HFFc6 (cell line): ENCODE results near the gene CHST12. TPM values are rescaled to one million over a fixed set of nuclear protein-coding genes. Genes with fewer than 3 reads are reported as not detected.
"Not testable (repeated sequence)": the region's sequence is repeated elsewhere in the genome, so short reads cannot be mapped to it uniquely, and the experiment has no call there.

ENCODE experiments used
- DNase-seq: peaks from one replicate; pipeline ENCODE4 v3.0.0-alpha.2; 2018
- H3K27ac Mint-ChIP-seq: 2 replicates; pipeline ENCODE4 v1.8.0; 2020; ENCODE audit warnings: mild to moderate bottlenecking, mixed read lengths
- H3K27me3 Mint-ChIP-seq: 2 replicates; pipeline ENCODE4 v1.8.0; 2021; ENCODE audit warnings: mild to moderate bottlenecking, moderate library complexity, mixed read lengths; ENCODE audit not compliant: insufficient read depth
- H3K36me3 Mint-ChIP-seq: 2 replicates; pipeline ENCODE4 v1.8.0; 2021; ENCODE audit warnings: low read depth, mixed read lengths
- H3K4me1 Mint-ChIP-seq: 2 replicates; pipeline ENCODE4 v1.8.0; 2020; ENCODE audit warnings: low read depth, mixed read lengths
- H3K4me3 Mint-ChIP-seq: 2 replicates; pipeline ENCODE4 v1.8.0; 2020; ENCODE audit warnings: mild to moderate bottlenecking, moderate library complexity, mixed read lengths
- H3K9me3 Mint-ChIP-seq: 2 replicates; pipeline ENCODE4 v1.8.0; 2020; ENCODE audit warnings: mild to moderate bottlenecking, mixed read lengths
- CTCF ChIP-seq: fragments of 200-600 bp; sonication (generic); IDR thresholded peaks from 2 replicates; pipeline ENCODE4 v1.5.0; 2021; ENCODE audit warnings: antibody characterized with exemption, mild to moderate bottlenecking
- total RNA-seq, 6 experiments: library from RNA; stranded (reverse); fragmentation: NEBNext Ultra II Directional; extraction: Animal tissue kit (Norgen Biotek cat#: 25700); gene quantifications; 2 replicates in 1 of 6; 3 replicates in 5 of 6; pipeline ENCODE4 v1.2.3, GENCODE V29; 2021

CHST12 gene
- total RNA-seq, 6 experiments from 2014 or later, result 25.7 to 31.4 (median 27.2) TPM

DNA sequence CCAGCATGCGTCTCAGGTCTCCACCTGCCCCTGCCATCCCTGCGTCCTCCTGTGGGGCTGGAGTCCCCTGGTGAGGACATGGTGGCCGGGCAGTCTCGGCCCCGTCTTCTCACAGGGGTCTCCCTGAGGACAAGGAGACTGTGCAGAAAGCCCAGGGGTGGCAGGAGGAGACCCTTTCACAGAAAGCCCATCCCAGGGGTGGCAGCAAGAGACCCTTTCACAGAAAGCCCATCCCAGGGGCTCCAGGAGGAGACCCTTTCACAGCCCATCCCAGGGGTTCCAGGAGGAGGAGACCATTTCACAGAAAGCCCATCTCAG, 14.8 kb upstream of the CHST12 start:
- H3K4me3 Mint-ChIP-seq, result no peak overlapping the region
- DNase-seq, result no peak

GRCh38 chr7:2390020-2390816, 13.2 kb upstream of the CHST12 start:
- H3K9me3 Mint-ChIP-seq, H3K27me3 Mint-ChIP-seq, H3K36me3 Mint-ChIP-seq, H3K4me3 Mint-ChIP-seq: not testable (repeated sequence)
- peak; percentile 12 for DNase-seq
- H3K27ac Mint-ChIP-seq, result peak overlapping the region; percentile 43; the same call in 1 of the 2 replicates
- H3K4me1 Mint-ChIP-seq, result peaks cover 26% of the 10 kb centered on the region

More for the DNA sequence above, 14.8 kb upstream of the CHST12 start:
- Mint-ChIP-seq H3K27me3 (peaks cover 5% of the 10 kb centered on the region), H3K36me3 (no peaks in the 10 kb centered on the region; the same call in 1 of the 2 replicates), H3K4me1 (peaks cover 21% of the 10 kb centered on the region), H3K27ac (no peak overlapping the region), H3K9me3 (no peaks in the 10 kb centered on the region)
- no peak for TF ChIP-seq CTCF

GRCh38 chr7:2393706-2394105, 9.7 kb upstream of the CHST12 start:
- peaks cover 26% of the 10 kb centered on the region for H3K4me1 Mint-ChIP-seq
- no peak for TF ChIP-seq CTCF
- DNase-seq, result no peak
- H3K27ac Mint-ChIP-seq, result no peak overlapping the region
- no peaks in the 10 kb centered on the region; the same call in none of the 2 replicates for H3K27me3 Mint-ChIP-seq
- H3K4me3 Mint-ChIP-seq, result no peak overlapping the region
- no peaks in the 10 kb centered on the region for H3K9me3 Mint-ChIP-seq
- no peaks in the 10 kb centered on the region for H3K36me3 Mint-ChIP-seq

DNA sequence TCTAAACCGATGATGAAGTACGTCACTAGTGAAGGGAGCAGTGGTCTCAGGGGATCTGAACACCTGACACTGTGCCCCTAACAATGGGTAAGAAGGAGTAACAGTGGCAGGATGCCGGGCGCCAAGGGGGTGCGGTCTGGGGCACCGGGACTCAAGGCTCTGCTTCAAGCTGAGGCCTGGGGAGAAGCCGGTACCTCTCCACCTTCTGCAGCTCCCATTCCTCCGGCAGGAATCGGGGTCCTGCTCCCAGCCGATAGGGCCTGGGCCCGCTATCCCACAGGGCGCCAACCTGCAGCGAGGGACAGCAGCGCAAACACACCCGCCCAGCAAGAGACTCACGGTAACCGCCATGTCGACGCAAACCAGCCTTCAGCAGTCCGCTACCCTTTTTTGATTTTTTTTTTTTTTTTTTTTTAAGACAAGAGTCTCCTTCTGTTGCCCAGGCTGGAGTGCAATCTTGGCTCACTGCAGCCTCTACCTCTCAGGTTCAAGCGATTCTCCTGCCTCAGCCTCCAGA, 8.8 kb upstream of the CHST12 start:
- DNase-seq, result no peak
- Mint-ChIP-seq H3K27me3 (no peaks in the 10 kb centered on the region; the same call in none of the 2 replicates), H3K4me3 (no peak overlapping the region), H3K4me1 (peaks cover 25% of the 10 kb centered on the region), H3K36me3 (no peaks in the 10 kb centered on the region), H3K27ac (no peak overlapping the region), H3K9me3 (no peaks in the 10 kb centered on the region)
- no peak for TF ChIP-seq CTCF

DNA sequence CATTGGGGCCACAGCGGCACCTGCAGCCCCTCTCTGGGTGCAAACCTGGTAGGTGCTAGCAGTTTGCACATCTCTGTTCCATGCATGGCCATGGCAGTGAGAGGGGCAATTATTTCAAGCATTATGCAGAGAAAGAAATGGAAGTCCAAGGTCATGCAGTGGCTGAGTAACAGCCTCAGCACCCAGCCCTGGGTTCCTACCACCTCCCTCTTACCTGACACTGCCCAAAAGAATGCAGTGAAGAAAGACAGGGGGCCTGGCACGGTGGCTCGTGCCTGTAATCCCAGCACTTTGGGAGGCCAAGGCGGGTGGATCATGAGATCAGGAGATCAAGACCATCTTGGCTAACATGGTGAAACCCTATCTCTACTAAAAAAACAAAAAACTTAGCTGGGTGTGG, 4.9 kb upstream of the CHST12 start:
- no peaks in the 10 kb centered on the region for H3K36me3 Mint-ChIP-seq
- TF ChIP-seq CTCF, result no peak
- peaks cover 2% of the 10 kb centered on the region for H3K27me3 Mint-ChIP-seq
- H3K27ac Mint-ChIP-seq, result no peak overlapping the region
- H3K9me3 Mint-ChIP-seq, result no peaks in the 10 kb centered on the region
- peaks cover 23% of the 10 kb centered on the region for H3K4me1 Mint-ChIP-seq
- DNase-seq, result no peak
- H3K4me3 Mint-ChIP-seq, result no peak overlapping the region

GRCh38 chr7:2399848-2400587, 3.4 kb upstream of the CHST12 start:
- peak; percentile 96 for DNase-seq
- peak overlapping the region; percentile 87 for H3K4me3 Mint-ChIP-seq
- H3K4me1 Mint-ChIP-seq, result peaks cover 27% of the 10 kb centered on the region
- TF ChIP-seq CTCF, result no peak
- no peaks in the 10 kb centered on the region for H3K36me3 Mint-ChIP-seq
- no peaks in the 10 kb centered on the region for H3K9me3 Mint-ChIP-seq
- H3K27me3 Mint-ChIP-seq, result peaks cover 2% of the 10 kb centered on the region
- H3K27ac Mint-ChIP-seq, result peak overlapping the region; percentile 99
